HG02678 (cell line): ENCODE measurements around the gene CD164.
"Not testable (repeated sequence)": the region's sequence is repeated elsewhere in the genome, so short reads cannot be mapped to it uniquely, and the experiment has no call there.

Experiments
- ATAC-seq: cut with Tn5 transposase; IDR thresholded peaks from one replicate; pipeline ENCODE4 v1.9.1; 2021; ENCODE audit warnings: mild to moderate bottlenecking, moderate library complexity; ENCODE audit not compliant: unreplicated experiment

Gene CD164

GRCh38 chr6:109377717-109378116, 4.5 kb downstream of the CD164 start:
- no peak for ATAC-seq

GRCh38 chr6:109374326-109374892, 7.9 kb downstream of the CD164 start:
- no peak for ATAC-seq

- peak; percentile 95 for ATAC-seq
Measured at GRCh38 chr6:109373762-109374161, 8.5 kb downstream of the CD164 start.

- peak; percentile 18 for ATAC-seq
Measured at GRCh38 chr6:109373331-109373730, 8.9 kb downstream of the CD164 start.

GRCh38 chr6:109372130-109372529, 10.1 kb downstream of the CD164 start:
- ATAC-seq = no peak

- no peak for ATAC-seq
Measured at GRCh38 chr6:109370792-109371191, 11.5 kb downstream of the CD164 start.

- no peak for ATAC-seq
Measured at GRCh38 chr6:109370336-109370735, 11.9 kb downstream of the CD164 start.

GRCh38 chr6:109369728-109370127, 12.5 kb downstream of the CD164 start:
- no peak for ATAC-seq

GRCh38 chr6:109364382-109365078, 17.7 kb downstream of the CD164 start:
- not testable (repeated sequence) for ATAC-seq

GRCh38 chr6:109363753-109364152, 18.5 kb downstream of the CD164 start:
- no peak for ATAC-seq

GRCh38 chr6:109362102-109362884, 20.0 kb downstream of the CD164 start:
- no peak for ATAC-seq

GRCh38 chr6:109360791-109361190, 21.5 kb downstream of the CD164 start:
- no peak for ATAC-seq

GRCh38 chr6:109360281-109360680, 22.0 kb downstream of the CD164 start:
- ATAC-seq = no peak

GRCh38 chr6:109359248-109359647, 23.0 kb downstream of the CD164 start:
- no peak for ATAC-seq

GRCh38 chr6:109358204-109358603, 24.1 kb downstream of the CD164 start:
- no peak for ATAC-seq

- no peak for ATAC-seq
Measured at GRCh38 chr6:109356237-109356636, 26.0 kb downstream of the CD164 start.

- no peak for ATAC-seq
Measured at GRCh38 chr6:109351231-109352130, 30.8 kb downstream of the CD164 start.

- ATAC-seq = no peak
Measured at GRCh38 chr6:109349419-109349987, 32.8 kb downstream of the CD164 start.

GRCh38 chr6:109348226-109348625, 34.0 kb downstream of the CD164 start:
- ATAC-seq = no peak

- no peak for ATAC-seq
Measured at GRCh38 chr6:109347779-109348178, 34.5 kb downstream of the CD164 start.

- ATAC-seq = no peak
Measured at GRCh38 chr6:109345986-109346385, 36.3 kb downstream of the CD164 start.
